K562 (cell line): Measurements from ENCODE around the gene AP2M1. TPM values are rescaled to one million over a fixed set of nuclear protein-coding genes. Genes with fewer than 3 reads are reported as not detected.

Source experiments
- CTBP1 ChIP-seq: fragments of 450-650 bp; IDR thresholded peaks from 2 replicates; pipeline ENCODE4 v1.6.1; 2016; ENCODE audit warnings: borderline replicate concordance
- JUN ChIP-seq, 2 experiments: sonication (generic) in 1 of 2; formaldehyde crosslinking in 1 of 2; IDR thresholded peaks; 2 replicates each; pipeline versions ENCODE4 v1.6.1 to v1.8.0; 2012 to 2022; ENCODE audit warnings: borderline replicate concordance in 2 of 2, mild to moderate bottlenecking in 2 of 2, improper control_type of control experiment in 1 of 2, low read depth in 1 of 2, low read length in 1 of 2, missing genetic modification reagents in 1 of 2
- KDM5B ChIP-seq: fragments of 200-600 bp; sonication (generic); IDR thresholded peaks from 2 replicates; pipeline ENCODE4 v1.6.1; 2012; ENCODE audit warnings: low read depth, mild to moderate bottlenecking, moderate library complexity, low read length, control low read depth, inconsistent platforms; ENCODE audit not compliant: insufficient replicate concordance
- NRF1 ChIP-seq, 2 experiments: fragments of 450-650 bp; IDR thresholded peaks in 1 of 2; conservative IDR thresholded peaks in 1 of 2; 2 replicates each; pipeline ENCODE4 v1.6.1; 2014; ENCODE audit warnings: mild to moderate bottlenecking in 2 of 2
- RBM17 ChIP-seq: fragments of 200-400 bp; formaldehyde crosslinking; IDR thresholded peaks from 2 replicates; pipeline ENCODE4 v1.6.1; 2017; ENCODE audit warnings: low read depth, mild to moderate bottlenecking, low read length, borderline replicate concordance
- SUPT5H ChIP-seq: fragments of 450-650 bp; IDR thresholded peaks from 2 replicates; pipeline ENCODE4 v1.6.1; 2016
- ZNF76 ChIP-seq: fragments of 250-450 bp; sonication (Bioruptor Pico); IDR thresholded peaks from 2 replicates; pipeline ENCODE4 v1.4.0; 2020; ENCODE audit warnings: mild to moderate bottlenecking, moderate library complexity, borderline replicate concordance
- polyA plus RNA-seq, 8 experiments: library from polyadenylated mRNA; depleted of rRNA in 4 of 8; stranded (reverse) in 5 of 8; unstranded in 3 of 8; fragments of >200 nt; fragmentation: Nextera tagmentation in 2 of 8; fragmentation: Illumina TruSeq in 1 of 8; extraction: Ambion mirVana in 2 of 8; extraction: Trizol in 1 of 8; gene quantifications; 2 replicates each; pipeline versions ENCODE4 v1.2.1 to v1.2.3, GENCODE V29; 2011 to 2014; ENCODE audit warnings: inconsistent platforms in 1 of 8, missing spikeins in 1 of 8
- total RNA-seq, 7 experiments: library from RNA; depleted of rRNA in 6 of 7; stranded (reverse); fragments of >200 nt in 6 of 7; fragmentation: Illumina TruSeq in 2 of 7; extraction: Trizol in 2 of 7; gene quantifications; 2 replicates each; pipeline versions ENCODE4 v1.2.1 to v1.2.3, GENCODE V29; 2011 to 2021; ENCODE audit warnings: low replicate concordance in 1 of 7
- TF ChIP-seq, protein P1 (sequence below): fragments of 450-650 bp; IDR thresholded peaks from 2 replicates; pipeline ENCODE4 v1.6.1; 2017; ENCODE audit warnings: antibody characterized with exemption, mild to moderate bottlenecking
- TF ChIP-seq, protein P2 (sequence below), 3 experiments: fragments of 200-800 bp in 1 of 3; fragments of 250-450 bp in 1 of 3; fragments of 450-650 bp in 1 of 3; sonication (Bioruptor Pico) in 1 of 3; sonication (Bioruptor generic) in 1 of 3; formaldehyde crosslinking in 1 of 3; IDR thresholded peaks; 2 replicates each; pipeline versions ENCODE4 v1.6.1 to v1.8.0; 2016 to 2022; ENCODE audit warnings: mild to moderate bottlenecking in 2 of 3, missing genetic modification characterization in 2 of 3, missing compliant biosample characterization in 1 of 3, moderate library complexity in 1 of 3
- TF ChIP-seq, protein P3 (sequence below): fragments of 450-650 bp; IDR thresholded peaks from 2 replicates; pipeline ENCODE4 v1.6.1; 2017; ENCODE audit warnings: antibody characterized with exemption
- TF ChIP-seq, protein P4 (sequence below), 2 experiments: fragments of 200-800 bp in 1 of 2; sonication (Bioruptor generic) in 1 of 2; sonication (generic) in 1 of 2; formaldehyde crosslinking in 1 of 2; IDR thresholded peaks in 1 of 2; conservative IDR thresholded peaks in 1 of 2; 2 replicates each; pipeline versions ENCODE4 v1.5.0 to v1.6.1; 2016 to 2020; ENCODE audit warnings: missing compliant biosample characterization in 1 of 2, missing genetic modification characterization in 1 of 2, missing genetic modification reagents in 1 of 2

Gene AP2M1
- total and polyA plus RNA-seq, 9 of the 15 experiments (the other 6 are each of a cell fraction or from before 2014, with no cell fraction given) = 118 to 505 (median 296) TPM

DNA sequence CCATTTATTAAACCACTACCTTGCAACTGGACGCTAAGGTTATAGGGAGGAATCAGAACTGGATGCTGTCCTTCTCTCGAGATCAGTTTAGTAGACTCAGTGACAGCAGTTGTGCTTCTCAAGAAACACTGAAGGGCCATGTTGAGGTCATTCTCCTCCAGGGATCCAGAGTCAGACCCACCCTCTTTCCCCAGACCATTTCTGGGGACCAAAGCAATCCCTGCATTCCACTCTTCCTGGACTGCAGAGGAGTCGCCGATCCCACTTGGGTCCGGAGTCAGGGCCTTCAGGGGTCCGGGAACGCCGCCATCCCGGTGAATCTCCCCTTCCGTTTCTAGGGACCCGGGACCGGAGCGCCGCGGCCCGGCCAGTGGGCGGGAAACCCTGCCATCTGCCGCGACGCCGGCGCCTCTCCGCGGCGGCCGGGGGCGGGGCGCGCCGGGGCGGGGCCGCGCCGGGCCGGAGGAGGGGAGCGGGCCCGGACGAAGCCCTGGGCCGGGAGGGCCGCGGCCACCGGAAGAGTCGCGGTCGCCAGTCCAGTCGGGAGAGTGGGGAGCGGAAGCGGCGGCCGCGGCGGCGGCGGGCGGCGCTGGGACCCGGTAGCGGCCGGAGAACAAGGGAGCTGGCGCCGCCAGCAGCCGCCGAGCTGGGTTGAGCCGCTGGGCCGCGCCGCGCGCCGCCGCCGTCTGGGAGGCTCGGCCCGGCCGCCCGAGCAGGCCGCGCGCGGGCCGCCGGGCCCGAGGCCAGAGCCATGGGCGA is 19.6 kb upstream of the AP2M1 start, which contains the start of gene DVL3 (continued):
- TF ChIP-seq, protein P1, sequence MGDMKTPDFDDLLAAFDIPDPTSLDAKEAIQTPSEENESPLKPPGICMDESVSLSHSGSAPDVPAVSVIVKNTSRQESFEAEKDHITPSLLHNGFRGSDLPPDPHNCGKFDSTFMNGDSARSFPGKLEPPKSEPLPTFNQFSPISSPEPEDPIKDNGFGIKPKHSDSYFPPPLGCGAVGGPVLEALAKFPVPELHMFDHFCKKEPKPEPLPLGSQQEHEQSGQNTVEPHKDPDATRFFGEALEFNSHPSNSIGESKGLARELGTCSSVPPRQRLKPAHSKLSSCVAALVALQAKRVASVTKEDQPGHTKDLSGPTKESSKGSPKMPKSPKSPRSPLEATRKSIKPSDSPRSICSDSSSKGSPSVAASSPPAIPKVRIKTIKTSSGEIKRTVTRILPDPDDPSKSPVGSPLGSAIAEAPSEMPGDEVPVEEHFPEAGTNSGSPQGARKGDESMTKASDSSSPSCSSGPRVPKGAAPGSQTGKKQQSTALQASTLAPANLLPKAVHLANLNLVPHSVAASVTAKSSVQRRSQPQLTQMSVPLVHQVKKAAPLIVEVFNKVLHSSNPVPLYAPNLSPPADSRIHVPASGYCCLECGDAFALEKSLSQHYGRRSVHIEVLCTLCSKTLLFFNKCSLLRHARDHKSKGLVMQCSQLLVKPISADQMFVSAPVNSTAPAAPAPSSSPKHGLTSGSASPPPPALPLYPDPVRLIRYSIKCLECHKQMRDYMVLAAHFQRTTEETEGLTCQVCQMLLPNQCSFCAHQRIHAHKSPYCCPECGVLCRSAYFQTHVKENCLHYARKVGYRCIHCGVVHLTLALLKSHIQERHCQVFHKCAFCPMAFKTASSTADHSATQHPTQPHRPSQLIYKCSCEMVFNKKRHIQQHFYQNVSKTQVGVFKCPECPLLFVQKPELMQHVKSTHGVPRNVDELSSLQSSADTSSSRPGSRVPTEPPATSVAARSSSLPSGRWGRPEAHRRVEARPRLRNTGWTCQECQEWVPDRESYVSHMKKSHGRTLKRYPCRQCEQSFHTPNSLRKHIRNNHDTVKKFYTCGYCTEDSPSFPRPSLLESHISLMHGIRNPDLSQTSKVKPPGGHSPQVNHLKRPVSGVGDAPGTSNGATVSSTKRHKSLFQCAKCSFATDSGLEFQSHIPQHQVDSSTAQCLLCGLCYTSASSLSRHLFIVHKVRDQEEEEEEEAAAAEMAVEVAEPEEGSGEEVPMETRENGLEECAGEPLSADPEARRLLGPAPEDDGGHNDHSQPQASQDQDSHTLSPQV = 0 out of 2 replicates have a peak, but pooled peaks have one; percentile 37
- TF ChIP-seq RBM17 (no peak), JUN (IDR thresholded peaks at IDR 0.05; ENCODE audit: borderline replicate concordance, low read depth, low read length) (0 out of 2 replicates have a peak, but pooled peaks have one; percentile 7), JUN (CRISPR knock-in tag; IDR thresholded peaks at IDR 0.05; ENCODE audit: borderline replicate concordance) (no peak), CTBP1 (peak; percentile 59; the same call in 1 of the 2 replicates), NRF1 (conservative IDR thresholded peaks at IDR 0.05 in 1 of 2, IDR thresholded peaks at IDR 0.05 in 1 of 2) (0 out of 4 replicates have a peak, but pooled peaks of 1 of the 2 experiments have one; percentile 22), KDM5B (peak; percentile 67), SUPT5H (0 out of 2 replicates have a peak, but pooled peaks have one; percentile 22), ZNF76 (CRISPR knock-in tag) (no peak)
- TF ChIP-seq, protein P2, sequence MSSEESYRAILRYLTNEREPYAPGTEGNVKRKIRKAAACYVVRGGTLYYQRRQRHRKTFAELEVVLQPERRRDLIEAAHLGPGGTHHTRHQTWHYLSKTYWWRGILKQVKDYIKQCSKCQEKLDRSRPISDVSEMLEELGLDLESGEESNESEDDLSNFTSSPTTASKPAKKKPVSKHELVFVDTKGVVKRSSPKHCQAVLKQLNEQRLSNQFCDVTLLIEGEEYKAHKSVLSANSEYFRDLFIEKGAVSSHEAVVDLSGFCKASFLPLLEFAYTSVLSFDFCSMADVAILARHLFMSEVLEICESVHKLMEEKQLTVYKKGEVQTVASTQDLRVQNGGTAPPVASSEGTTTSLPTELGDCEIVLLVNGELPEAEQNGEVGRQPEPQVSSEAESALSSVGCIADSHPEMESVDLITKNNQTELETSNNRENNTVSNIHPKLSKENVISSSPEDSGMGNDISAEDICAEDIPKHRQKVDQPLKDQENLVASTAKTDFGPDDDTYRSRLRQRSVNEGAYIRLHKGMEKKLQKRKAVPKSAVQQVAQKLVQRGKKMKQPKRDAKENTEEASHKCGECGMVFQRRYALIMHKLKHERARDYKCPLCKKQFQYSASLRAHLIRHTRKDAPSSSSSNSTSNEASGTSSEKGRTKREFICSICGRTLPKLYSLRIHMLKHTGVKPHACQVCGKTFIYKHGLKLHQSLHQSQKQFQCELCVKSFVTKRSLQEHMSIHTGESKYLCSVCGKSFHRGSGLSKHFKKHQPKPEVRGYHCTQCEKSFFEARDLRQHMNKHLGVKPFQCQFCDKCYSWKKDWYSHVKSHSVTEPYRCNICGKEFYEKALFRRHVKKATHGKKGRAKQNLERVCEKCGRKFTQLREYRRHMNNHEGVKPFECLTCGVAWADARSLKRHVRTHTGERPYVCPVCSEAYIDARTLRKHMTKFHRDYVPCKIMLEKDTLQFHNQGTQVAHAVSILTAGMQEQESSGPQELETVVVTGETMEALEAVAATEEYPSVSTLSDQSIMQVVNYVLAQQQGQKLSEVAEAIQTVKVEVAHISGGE (CRISPR knock-in tag; IDR thresholded peaks at IDR 0.05) = peak in 1 of 3 experiments; percentile 86; a peak in 2 of 6 replicates
- TF ChIP-seq, protein P3, sequence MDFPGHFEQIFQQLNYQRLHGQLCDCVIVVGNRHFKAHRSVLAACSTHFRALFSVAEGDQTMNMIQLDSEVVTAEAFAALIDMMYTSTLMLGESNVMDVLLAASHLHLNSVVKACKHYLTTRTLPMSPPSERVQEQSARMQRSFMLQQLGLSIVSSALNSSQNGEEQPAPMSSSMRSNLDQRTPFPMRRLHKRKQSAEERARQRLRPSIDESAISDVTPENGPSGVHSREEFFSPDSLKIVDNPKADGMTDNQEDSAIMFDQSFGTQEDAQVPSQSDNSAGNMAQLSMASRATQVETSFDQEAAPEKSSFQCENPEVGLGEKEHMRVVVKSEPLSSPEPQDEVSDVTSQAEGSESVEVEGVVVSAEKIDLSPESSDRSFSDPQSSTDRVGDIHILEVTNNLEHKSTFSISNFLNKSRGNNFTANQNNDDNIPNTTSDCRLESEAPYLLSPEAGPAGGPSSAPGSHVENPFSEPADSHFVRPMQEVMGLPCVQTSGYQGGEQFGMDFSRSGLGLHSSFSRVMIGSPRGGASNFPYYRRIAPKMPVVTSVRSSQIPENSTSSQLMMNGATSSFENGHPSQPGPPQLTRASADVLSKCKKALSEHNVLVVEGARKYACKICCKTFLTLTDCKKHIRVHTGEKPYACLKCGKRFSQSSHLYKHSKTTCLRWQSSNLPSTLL = peak; percentile 85
- TF ChIP-seq, protein P4, sequence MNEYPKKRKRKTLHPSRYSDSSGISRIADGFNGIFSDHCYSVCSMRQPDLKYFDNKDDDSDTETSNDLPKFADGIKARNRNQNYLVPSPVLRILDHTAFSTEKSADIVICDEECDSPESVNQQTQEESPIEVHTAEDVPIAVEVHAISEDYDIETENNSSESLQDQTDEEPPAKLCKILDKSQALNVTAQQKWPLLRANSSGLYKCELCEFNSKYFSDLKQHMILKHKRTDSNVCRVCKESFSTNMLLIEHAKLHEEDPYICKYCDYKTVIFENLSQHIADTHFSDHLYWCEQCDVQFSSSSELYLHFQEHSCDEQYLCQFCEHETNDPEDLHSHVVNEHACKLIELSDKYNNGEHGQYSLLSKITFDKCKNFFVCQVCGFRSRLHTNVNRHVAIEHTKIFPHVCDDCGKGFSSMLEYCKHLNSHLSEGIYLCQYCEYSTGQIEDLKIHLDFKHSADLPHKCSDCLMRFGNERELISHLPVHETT (CRISPR knock-in tag; conservative IDR thresholded peaks at IDR 0.05 in 1 of 2, IDR thresholded peaks at IDR 0.05 in 1 of 2) = peak in 1 of 2 experiments; percentile 99; a peak in 2 of 4 replicates
